ENCODE data around the gene ZNF662.
"Not testable (repeated sequence)": the region's sequence is repeated elsewhere in the genome, so short reads cannot be mapped to it uniquely, and the experiment has no call there.

The ZNF662 gene

DNA sequence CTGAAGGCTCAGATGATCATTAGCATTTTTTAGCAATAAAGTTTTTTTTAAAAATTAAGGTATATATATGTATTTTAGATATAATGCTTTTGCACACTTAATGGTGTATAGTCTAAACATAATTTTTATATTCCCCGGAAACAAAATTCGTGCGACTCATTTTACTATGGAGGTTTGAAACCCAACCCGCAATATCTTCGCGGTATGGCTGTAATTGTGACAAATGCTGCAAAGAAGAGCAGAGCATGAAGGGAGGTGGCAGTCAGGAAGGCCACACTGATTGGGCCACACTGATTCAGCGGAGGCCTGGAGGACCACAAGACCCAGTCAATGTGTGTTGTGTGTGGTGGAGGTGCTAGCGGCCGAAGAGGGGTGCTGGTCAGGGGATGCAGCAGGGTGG lies 25.8 kb upstream of the ZNF662 start:
- H3K27ac Mint-ChIP-seq: peak overlapping the region; percentile 81
- no peaks in the 10 kb centered on the region for H3K9me3 Mint-ChIP-seq
- H3K27me3 Mint-ChIP-seq: peaks cover 4% of the 10 kb centered on the region
- peaks cover 10% of the 10 kb centered on the region for H3K4me1 Mint-ChIP-seq
- ATAC-seq: no peak
- peak overlapping the region; percentile 81 for H3K4me3 Mint-ChIP-seq
- no peaks in the 10 kb centered on the region for H3K36me3 Mint-ChIP-seq

GRCh38 chr3:42880601-42881451 lies 25.1 kb upstream of the ZNF662 start:
- Mint-ChIP-seq H3K4me1 (peaks cover 10% of the 10 kb centered on the region), H3K27me3 (peaks cover 10% of the 10 kb centered on the region), H3K9me3 (no peaks in the 10 kb centered on the region), H3K36me3 (no peaks in the 10 kb centered on the region), H3K27ac (peak overlapping the region; percentile 81), H3K4me3 (peak overlapping the region; percentile 81)
- ATAC-seq: peak; percentile 97

GRCh38 chr3:42883251-42883930 lies 22.6 kb upstream of the ZNF662 start:
- ATAC-seq, H3K9me3 Mint-ChIP-seq, H3K4me3 Mint-ChIP-seq, H3K27ac Mint-ChIP-seq, H3K4me1 Mint-ChIP-seq, H3K36me3 Mint-ChIP-seq: not testable (repeated sequence)
- H3K27me3 Mint-ChIP-seq: peaks cover 24% of the 10 kb centered on the region

DNA sequence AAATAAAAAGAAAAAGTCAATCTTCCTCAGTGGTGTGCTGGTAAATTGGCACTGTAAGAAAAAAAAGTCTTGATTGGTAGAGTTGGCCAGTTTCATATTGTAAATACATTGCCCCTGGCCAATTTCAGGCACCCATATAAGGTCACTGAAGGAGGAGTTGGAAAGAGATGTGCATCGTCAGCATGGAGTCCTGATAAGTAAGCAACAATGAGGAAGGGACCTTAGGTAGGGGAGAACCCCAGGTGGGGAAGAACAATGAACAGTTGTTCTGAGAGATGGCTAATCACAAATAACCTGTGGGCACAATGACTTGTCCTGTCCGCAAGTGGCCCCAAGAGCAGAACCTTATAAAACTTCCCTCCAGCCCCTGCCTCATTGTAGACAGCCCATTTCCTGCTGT lies 21.6 kb upstream of the ZNF662 start:
- Mint-ChIP-seq H3K4me3 (no peak overlapping the region), H3K4me1 (peaks cover 10% of the 10 kb centered on the region), H3K27ac (no peak overlapping the region), H3K9me3 (no peaks in the 10 kb centered on the region), H3K36me3 (no peaks in the 10 kb centered on the region), H3K27me3 (peaks cover 33% of the 10 kb centered on the region)
- ATAC-seq: no peak

DNA sequence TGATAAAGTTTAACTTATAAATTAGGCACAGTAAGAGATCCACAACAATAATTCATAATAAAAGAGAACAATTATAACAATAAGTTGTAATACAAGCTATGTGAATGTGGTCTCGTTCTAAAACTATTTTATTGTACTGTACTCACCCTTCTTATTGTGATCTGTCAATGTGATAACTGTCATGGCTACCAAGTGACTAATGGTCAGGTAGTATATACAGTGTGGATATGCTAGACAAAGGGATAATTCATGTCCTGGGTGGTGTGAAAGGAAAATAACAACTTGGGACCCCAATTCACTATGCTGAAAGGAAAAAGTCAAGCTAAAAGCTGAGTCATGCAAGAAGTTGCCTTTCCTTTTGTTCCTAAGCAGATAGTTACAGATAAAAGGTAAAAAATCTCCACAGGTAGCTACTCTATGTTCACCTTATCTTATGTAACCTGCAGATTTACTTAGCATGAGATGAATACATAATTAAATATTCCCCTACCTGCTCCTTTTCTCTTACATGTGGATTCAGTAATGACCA lies 19.6 kb upstream of the ZNF662 start:
- peaks cover 43% of the 10 kb centered on the region for H3K27me3 Mint-ChIP-seq
- H3K27ac Mint-ChIP-seq: no peak overlapping the region
- H3K9me3 Mint-ChIP-seq: no peaks in the 10 kb centered on the region
- H3K36me3 Mint-ChIP-seq: no peaks in the 10 kb centered on the region
- H3K4me1 Mint-ChIP-seq: peaks cover 4% of the 10 kb centered on the region
- no peak for ATAC-seq
- no peak overlapping the region for H3K4me3 Mint-ChIP-seq

DNA sequence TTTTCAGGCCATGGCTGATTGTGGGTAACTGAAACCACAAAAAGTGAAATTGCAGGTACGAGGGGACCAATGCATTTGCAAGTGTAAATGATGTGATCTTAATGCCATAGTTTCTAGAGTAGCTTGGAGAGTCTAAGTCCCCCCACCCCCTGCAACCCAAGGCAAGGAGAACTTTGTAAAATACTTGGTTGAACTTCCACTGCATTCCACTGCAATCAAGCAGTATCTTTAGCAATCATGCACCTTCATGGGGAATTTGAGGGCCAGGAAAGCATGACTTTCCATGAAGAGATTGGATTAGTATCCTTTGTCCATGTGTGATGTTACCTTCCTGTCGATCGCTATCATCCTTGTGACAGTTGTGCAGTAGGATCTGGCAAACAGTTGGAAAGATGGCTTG lies 18.9 kb upstream of the ZNF662 start:
- Mint-ChIP-seq H3K27me3 (peaks cover 50% of the 10 kb centered on the region), H3K9me3 (no peaks in the 10 kb centered on the region), H3K4me1 (no peaks in the 10 kb centered on the region), H3K36me3 (no peaks in the 10 kb centered on the region), H3K4me3 (no peak overlapping the region), H3K27ac (no peak overlapping the region)
- ATAC-seq: no peak

- no peaks in the 10 kb centered on the region for H3K36me3 Mint-ChIP-seq
- peaks cover 43% of the 10 kb centered on the region for H3K27me3 Mint-ChIP-seq
- no peaks in the 10 kb centered on the region for H3K9me3 Mint-ChIP-seq
- ATAC-seq: no peak
- H3K4me3 Mint-ChIP-seq: no peak overlapping the region
- no peak overlapping the region for H3K27ac Mint-ChIP-seq
- H3K4me1 Mint-ChIP-seq: no peaks in the 10 kb centered on the region
Measured at GRCh38 chr3:42891042-42891441, 14.9 kb upstream of the ZNF662 start.

- H3K36me3 Mint-ChIP-seq: no peaks in the 10 kb centered on the region
- no peak for ATAC-seq
- no peaks in the 10 kb centered on the region for H3K9me3 Mint-ChIP-seq
- peaks cover 34% of the 10 kb centered on the region for H3K27me3 Mint-ChIP-seq
- no peaks in the 10 kb centered on the region for H3K4me1 Mint-ChIP-seq
- no peak overlapping the region for H3K4me3 Mint-ChIP-seq
- H3K27ac Mint-ChIP-seq: no peak overlapping the region
Measured at GRCh38 chr3:42892169-42892568, 13.8 kb upstream of the ZNF662 start.

DNA sequence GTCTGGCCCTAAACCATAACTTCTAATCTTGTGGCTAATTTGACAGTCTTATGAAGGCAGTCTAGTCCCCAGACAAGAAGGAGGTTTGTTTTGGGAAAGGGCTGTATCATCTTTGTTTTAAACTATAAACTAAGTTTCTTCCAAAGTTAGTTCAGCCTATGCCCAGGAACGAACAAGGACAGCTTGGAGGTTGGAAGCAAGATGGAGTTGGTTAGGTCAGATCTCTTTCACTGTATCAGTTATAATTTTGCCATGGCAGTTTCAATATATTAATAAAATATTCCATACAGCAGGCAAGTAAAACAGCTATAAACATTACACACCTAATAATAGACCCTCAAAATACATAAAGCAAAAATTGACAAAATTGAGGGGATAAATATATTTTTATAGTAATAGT lies 13.1 kb upstream of the ZNF662 start:
- Mint-ChIP-seq H3K9me3 (no peaks in the 10 kb centered on the region), H3K27ac (no peak overlapping the region), H3K36me3 (no peaks in the 10 kb centered on the region), H3K4me1 (no peaks in the 10 kb centered on the region), H3K27me3 (peaks cover 31% of the 10 kb centered on the region), H3K4me3 (no peak overlapping the region)
- no peak for ATAC-seq

DNA sequence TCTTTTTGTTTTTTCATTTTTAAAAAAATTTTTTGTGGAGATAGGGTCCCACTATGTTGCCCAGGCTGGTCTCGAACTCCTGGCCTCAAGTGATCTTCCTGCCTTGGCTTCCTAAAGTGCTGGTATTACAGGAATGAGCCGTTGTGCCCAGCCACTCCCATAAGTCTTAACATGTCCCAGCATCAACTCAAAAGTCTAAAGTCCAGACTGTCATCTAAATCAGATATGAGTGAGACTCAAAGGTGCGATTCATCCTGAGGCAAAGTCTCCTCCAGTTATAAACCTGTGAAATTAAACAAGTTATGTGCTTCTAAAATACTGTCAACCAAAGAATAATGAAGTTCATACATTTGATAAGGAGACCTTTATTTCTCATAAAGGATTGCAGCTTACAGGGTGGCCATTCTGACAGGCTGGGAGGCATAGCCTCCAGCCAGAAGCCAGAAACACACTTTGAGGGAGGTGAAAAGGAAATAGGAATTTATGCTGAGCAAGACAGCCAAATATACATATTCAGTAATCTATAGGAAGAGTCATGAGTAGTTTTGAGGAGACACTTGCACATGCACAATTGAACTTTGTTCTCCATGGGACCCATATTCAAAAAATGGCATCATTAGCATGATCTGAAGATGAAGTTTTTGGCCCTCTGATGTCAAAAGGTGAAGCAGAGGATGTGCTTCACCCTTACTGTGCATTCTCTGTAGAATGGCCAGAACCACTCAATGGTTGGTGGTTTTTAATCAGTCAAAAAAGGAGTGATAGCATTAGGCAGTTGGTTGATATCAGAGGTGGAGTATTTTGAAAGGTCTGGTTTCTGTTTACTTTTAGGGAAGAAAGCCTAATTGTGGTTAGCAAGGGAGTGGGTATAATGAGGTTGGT lies 11.0 kb upstream of the ZNF662 start:
- H3K4me3 Mint-ChIP-seq: no peak overlapping the region
- H3K27ac Mint-ChIP-seq: no peak overlapping the region

GRCh38 chr3:42895580-42895868 lies 10.4 kb upstream of the ZNF662 start:
- ATAC-seq: no peak
- Mint-ChIP-seq H3K27me3 (peaks cover 11% of the 10 kb centered on the region), H3K27ac (no peak overlapping the region), H3K36me3 (no peaks in the 10 kb centered on the region), H3K4me1 (no peaks in the 10 kb centered on the region), H3K4me3 (no peak overlapping the region), H3K9me3 (no peaks in the 10 kb centered on the region)

More for the DNA sequence above, 11.0 kb upstream of the ZNF662 start:
- Mint-ChIP-seq H3K9me3 (no peaks in the 10 kb centered on the region), H3K36me3 (no peaks in the 10 kb centered on the region), H3K4me1 (no peaks in the 10 kb centered on the region), H3K27me3 (peaks cover 16% of the 10 kb centered on the region)
- ATAC-seq: no peak

DNA sequence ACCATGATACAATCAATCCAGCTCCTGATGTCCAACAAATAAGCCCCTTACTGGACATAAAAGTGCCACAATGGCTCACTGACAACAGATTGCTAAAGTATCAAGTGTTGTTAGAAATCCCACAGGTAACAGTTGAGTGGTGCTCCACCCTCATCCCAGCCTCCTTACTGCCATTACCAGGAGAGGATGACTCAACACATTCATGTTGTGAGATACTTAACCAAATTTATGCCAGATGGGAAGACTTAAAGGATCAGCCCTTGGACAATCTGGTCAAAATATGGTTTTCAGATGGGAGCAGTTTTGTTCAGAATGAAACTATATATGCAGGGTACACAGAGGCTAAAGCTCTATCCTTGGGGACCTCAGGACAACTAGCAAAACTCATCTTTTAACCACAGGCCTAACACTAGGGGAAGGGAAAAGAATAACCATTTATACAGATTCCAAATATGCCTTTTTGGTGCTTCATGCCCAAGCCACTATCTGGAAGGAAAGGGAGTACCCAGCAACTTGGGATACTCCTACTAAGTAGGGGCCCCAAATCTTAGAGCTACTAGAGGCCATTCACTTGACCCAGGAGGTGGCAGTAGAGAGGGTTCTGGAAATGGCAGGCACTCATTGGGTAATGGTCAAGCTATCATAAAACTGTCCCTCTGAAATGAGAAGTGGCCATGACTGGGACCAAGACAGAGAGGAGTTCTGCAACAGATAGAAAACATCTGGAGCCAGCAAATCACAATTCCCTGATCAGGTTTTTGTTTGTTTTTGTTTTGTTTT lies 6.9 kb upstream of the ZNF662 start:
- ATAC-seq: no peak
- Mint-ChIP-seq H3K27ac (no peak overlapping the region), H3K4me1 (no peaks in the 10 kb centered on the region), H3K36me3 (peaks cover 1% of the 10 kb centered on the region), H3K9me3 (peaks cover 2% of the 10 kb centered on the region), H3K27me3 (peaks cover 9% of the 10 kb centered on the region), H3K4me3 (no peak overlapping the region)

GRCh38 chr3:42900226-42901072 lies 5.5 kb upstream of the ZNF662 start:
- no peak for ATAC-seq
- peaks cover 23% of the 10 kb centered on the region for H3K27me3 Mint-ChIP-seq
- no peak overlapping the region for H3K27ac Mint-ChIP-seq
- H3K9me3 Mint-ChIP-seq: peaks cover 8% of the 10 kb centered on the region
- peaks cover 7% of the 10 kb centered on the region for H3K36me3 Mint-ChIP-seq
- H3K4me3 Mint-ChIP-seq: no peak overlapping the region
- H3K4me1 Mint-ChIP-seq: no peaks in the 10 kb centered on the region

GRCh38 chr3:42901073-42901415 lies 4.9 kb upstream of the ZNF662 start:
- H3K27ac Mint-ChIP-seq: no peak overlapping the region
- H3K4me1 Mint-ChIP-seq: no peaks in the 10 kb centered on the region
- peaks cover 8% of the 10 kb centered on the region for H3K9me3 Mint-ChIP-seq
- H3K36me3 Mint-ChIP-seq: peaks cover 7% of the 10 kb centered on the region
- ATAC-seq: no peak
- no peak overlapping the region for H3K4me3 Mint-ChIP-seq
- peaks cover 29% of the 10 kb centered on the region for H3K27me3 Mint-ChIP-seq

Measured in stimulated activated memory B cell treated with anti-CD40 and anti-IgM and Interleukin-4, amounts not matched to agents 10 μg/mL and 1 μg/mL and 100 μg/mL, for 72 hours (primary cell).